Lung (tissue), 12 donors: ENCODE data around the gene TCF12. TPM values are rescaled to one million over a fixed set of nuclear protein-coding genes. Genes with fewer than 3 reads are reported as not detected.

Experiments
- ATAC-seq: fragments of 200-7000 bp; cut with Tn5 transposase; one replicate; pipeline ENCODE4 v1.9.1; 2020; ENCODE audit warnings: moderate number of reproducible peaks; ENCODE audit not compliant: insufficient read depth, low FRiP score
- DNase-seq, 3 donors: peaks; one replicate each; pipeline ENCODE4 v3.0.0-alpha.2; 2013 to 2017
- H3K27ac ChIP-seq, 2 donors: one replicate each; pipeline ENCODE4 v1.5.1; 2013; ENCODE audit warnings: mild to moderate bottlenecking in 2 of 2, moderate library complexity in 2 of 2, control low read depth in 1 of 2, inconsistent platforms in 1 of 2, low read depth in 1 of 2, low read length in 1 of 2
- H3K27me3 ChIP-seq, 3 donors: one replicate each; pipeline ENCODE4 v1.5.1; 2013; ENCODE audit warnings: low read length in 2 of 3; ENCODE audit not compliant: control insufficient read depth in 3 of 3, insufficient read depth in 3 of 3
- H3K36me3 ChIP-seq, 4 donors: one replicate each; pipeline ENCODE4 v1.5.1; 2013; ENCODE audit warnings: low read length in 4 of 4, mild to moderate bottlenecking in 1 of 4, moderate library complexity in 1 of 4; ENCODE audit not compliant: control insufficient read depth in 4 of 4, insufficient read depth in 4 of 4
- H3K4me1 ChIP-seq, 5 donors: one replicate each; pipeline ENCODE4 v1.5.1; 2013; ENCODE audit warnings: low read length in 5 of 5, mild to moderate bottlenecking in 2 of 5, moderate library complexity in 1 of 5; ENCODE audit not compliant: control insufficient read depth in 5 of 5, insufficient read depth in 5 of 5
- H3K4me3 ChIP-seq: one replicate; pipeline ENCODE4 v1.5.1; 2013; ENCODE audit warnings: mild to moderate bottlenecking, control low read depth, moderate library complexity
- H3K9ac ChIP-seq, 2 donors: one replicate each; pipeline ENCODE4 v1.5.1; 2013; ENCODE audit warnings: low read length in 2 of 2, control low read depth in 1 of 2; ENCODE audit not compliant: insufficient read depth in 1 of 2
- H3K9me3 ChIP-seq, 4 donors: one replicate each; pipeline ENCODE4 v1.5.1; 2013; ENCODE audit warnings: low read length in 3 of 4, mild to moderate bottlenecking in 1 of 4, moderate library complexity in 1 of 4; ENCODE audit not compliant: control insufficient read depth in 4 of 4, insufficient read depth in 3 of 4
- CTCF ChIP-seq: IDR thresholded peaks from 2 replicates; pipeline ENCODE4 v1.5.1; 2012; ENCODE audit warnings: mild to moderate bottlenecking; ENCODE audit errors: control extremely low read depth, extremely low read depth
- WGBS, 2 donors: extraction: QIAGEN DNeasy Blood & Tissue Kit; methylation state at CpG; one replicate each; pipeline ENCODE4 v1.1.7; 2013; 5-methylcytosine and 5-hydroxymethylcytosine counted together
- polyA plus RNA-seq, 2 donors: library from polyadenylated mRNA; stranded (reverse); fragments of 200-250 nt; gene quantifications; one replicate each; pipeline ENCODE4 v1.2.1, GENCODE V29; 2013
- total RNA-seq, 2 donors: library from RNA; depleted of rRNA in 1 of 2; stranded (reverse); fragments of >200 nt in 1 of 2; gene quantifications; one replicate each; pipeline ENCODE4 v1.2.1, GENCODE V29; 2014 to 2021
- donor health status: control.
- donor health status: control.
- donor health status: Bipolar disorder and iron deficiency.
- donor health status: healthy.
- donor health status: DM: yes; HTN: yes; CAD: no.

The TCF12 gene
- total and polyA plus RNA-seq, 4 donors: 9.6 to 314 (median 56.3) TPM

GRCh38 chr15:56963710-56964109 is 45.3 kb downstream of the TCF12 start:
- no peak for TF ChIP-seq CTCF
- Histone ChIP-seq H3K4me3 (no peak overlapping the region), H3K36me3 (no peaks in the 10 kb centered on the region), H3K4me1 (peaks cover 5 to 16% (median 12%) of the 10 kb centered on the region in 5 donors), H3K27me3 (no peaks in the 10 kb centered on the region), H3K9ac (no peak overlapping the region), H3K9me3 (no peaks in the 10 kb centered on the region), H3K27ac (no peak overlapping the region)
- ATAC-seq (no peak), DNase-seq (peak; percentile 55 to 82 (median 78))
- 56 to 73% methylated on average over 4 of the region's 4 CpGs for WGBS, 2 donors

- no peak overlapping the region for H3K4me3 ChIP-seq
- H3K27ac ChIP-seq: no peak overlapping the region
- no peaks in the 10 kb centered on the region for H3K36me3 ChIP-seq
- peaks cover 5 to 16% (median 12%) of the 10 kb centered on the region in 5 donors for H3K4me1 ChIP-seq
- no peaks in the 10 kb centered on the region for H3K27me3 ChIP-seq
- 28 to 37% methylated on average over 1 of the region's 1 CpG for WGBS, 2 donors
- no peaks in the 10 kb centered on the region for H3K9me3 ChIP-seq
- TF ChIP-seq CTCF: no peak
- DNase-seq (no peak), ATAC-seq (no peak)
- no peak overlapping the region for H3K9ac ChIP-seq
Observed at GRCh38 chr15:56964182-56964581, 45.7 kb downstream of the TCF12 start.

- no peak for ATAC-seq
- 56 to 89% methylated on average over 1 of the region's 1 CpG for WGBS, 2 donors
- H3K9ac ChIP-seq: no peak overlapping the region
- H3K9me3 ChIP-seq: no peaks in the 10 kb centered on the region
- H3K4me3 ChIP-seq: no peak overlapping the region
- TF ChIP-seq CTCF: no peak
- DNase-seq: no peak
- H3K27me3 ChIP-seq: no peaks in the 10 kb centered on the region
- H3K4me1 ChIP-seq: peaks cover 5 to 18% (median 9%) of the 10 kb centered on the region in 5 donors
- H3K36me3 ChIP-seq: no peaks in the 10 kb centered on the region
- no peak overlapping the region for H3K27ac ChIP-seq
Observed at GRCh38 chr15:56965231-56966013, 47.0 kb downstream of the TCF12 start.

GRCh38 chr15:56967336-56967735 is 48.9 kb downstream of the TCF12 start:
- Histone ChIP-seq H3K27ac (no peak overlapping the region), H3K4me1 (peaks cover 5 to 23% (median 14%) of the 10 kb centered on the region in 5 donors), H3K36me3 (no peaks in the 10 kb centered on the region), H3K9ac (no peak overlapping the region), H3K27me3 (no peaks in the 10 kb centered on the region), H3K9me3 (no peaks in the 10 kb centered on the region), H3K4me3 (no peak overlapping the region)
- 82 to 83% methylated on average over 3 of the region's 3 CpGs for WGBS, 2 donors
- TF ChIP-seq CTCF: no peak
- DNase-seq (no peak), ATAC-seq (no peak)
